GM12878 (cell line): ENCODE measurements around the gene IREB2. TPM values are rescaled to one million over a fixed set of nuclear protein-coding genes. Genes with fewer than 3 reads are reported as not detected.
A peak's percentile ranks its signal among the peaks of the same experiment; 100 is the strongest.

ENCODE experiments used
- ATAC-seq: fragments of 200-7000 bp; cut with Tn5 transposase; 3 replicates; pipeline ENCODE4 v1.9.1; 2020; ENCODE audit warnings: mild to moderate bottlenecking, moderate library complexity
- BruUV-seq: library from RNA; stranded (reverse); fragments of 400-500 nt; replicated peaks from 2 replicates; lab custom pipeline; 2021; lab: Mats Ljungman, UMichigan
- CTCF ChIA-PET: fragments of 300-600 bp; sonication (Branson Sonifier 250); formaldehyde crosslinking; extraction: SDS; loops from one replicate; lab custom pipeline; 2021; ENCODE audit warnings: inconsistent platforms; lab: Yijun Ruan, JAX
- POLR2A ChIA-PET: fragments of 350-600 bp; formaldehyde crosslinking; extraction: SDS; loops from one replicate; lab custom pipeline; 2021; ENCODE audit warnings: inconsistent platforms; lab: Charles Lee
- RAD21 ChIA-PET: fragments of 300-600 bp; sonication (Branson Sonifier 250); formaldehyde crosslinking; loops from one replicate; lab custom pipeline; 2023; ENCODE audit warnings: antibody characterized with exemption; ENCODE audit not compliant: unreplicated experiment; lab: Charles Lee
- SMC1A ChIA-PET: fragments of 300-600 bp; sonication (Branson Sonifier 250); formaldehyde crosslinking; loops from one replicate; lab custom pipeline; 2023; ENCODE audit not compliant: unreplicated experiment, uncharacterized antibody; lab: Charles Lee
- DNase-seq: peaks from one replicate; pipeline ENCODE4 v3.0.0-alpha.2; 2011; ENCODE audit warnings: low read depth, low spot score
- FAIRE-seq: peaks from 3 replicates; lab custom pipeline; 2011; peaks lifted over from hg19 to GRCh38; lab: Jason Lieb, UNC
- H2AFZ ChIP-seq: 2 replicates; pipeline ENCODE4 v1.6.0; 2011; ENCODE audit warnings: low read depth, low read length, control low read depth; ENCODE audit not compliant: control insufficient read depth
- H3K27ac ChIP-seq: 2 replicates; pipeline ENCODE4 v1.5.1; 2011; ENCODE audit warnings: control low read depth; ENCODE audit not compliant: control insufficient read depth, insufficient read depth
- H3K27me3 ChIP-seq, 2 experiments: replicated peaks in 1 of 2; 2 replicates each; pipeline versions ENCODE4 v1.6.0 to v1.6.1; 2011; ENCODE audit warnings: low read length in 1 of 2; ENCODE audit not compliant: control insufficient read depth in 2 of 2, insufficient read depth in 2 of 2
- H3K36me3 ChIP-seq, 2 experiments: 2 replicates each; pipeline ENCODE4 v1.5.1; 2011; ENCODE audit warnings: low read length in 1 of 2; ENCODE audit not compliant: control insufficient read depth in 2 of 2, insufficient read depth in 2 of 2
- H3K4me1 ChIP-seq: 2 replicates; pipeline ENCODE4 v1.6.1; 2011; ENCODE audit warnings: mild to moderate bottlenecking, low read length, moderate library complexity, mixed read lengths; ENCODE audit not compliant: control insufficient read depth, insufficient read depth
- H3K4me2 ChIP-seq: 2 replicates; pipeline ENCODE4 v1.6.0; 2011; ENCODE audit warnings: control low read depth; ENCODE audit not compliant: control insufficient read depth, insufficient read depth
- H3K4me3 ChIP-seq: fragments of 200-600 bp; sonication (generic); 2 replicates; pipeline ENCODE4 v1.5.1; 2016
- H3K79me2 ChIP-seq: 2 replicates; pipeline ENCODE4 v1.6.0; 2011; ENCODE audit warnings: low read length; ENCODE audit not compliant: control insufficient read depth, insufficient read depth
- H3K9ac ChIP-seq: 2 replicates; pipeline ENCODE4 v1.8.0; 2011; ENCODE audit warnings: low read length, control low read depth, mixed read lengths; ENCODE audit not compliant: control insufficient read depth, insufficient read depth
- H3K9me3 ChIP-seq: replicated peaks from 3 replicates; pipeline ENCODE4 v1.5.1; 2011; ENCODE audit warnings: mild to moderate bottlenecking, low read length; ENCODE audit not compliant: control insufficient read depth, insufficient read depth
- H4K20me1 ChIP-seq: 2 replicates; pipeline ENCODE4 v1.6.0; 2011; ENCODE audit not compliant: control insufficient read depth, insufficient read depth
- POLR2AphosphoS2 ChIP-seq: IDR thresholded peaks from 2 replicates; pipeline ENCODE4 v1.6.1; 2011; ENCODE audit warnings: low read depth, mild to moderate bottlenecking, low read length, improper control_type of control experiment, moderate library complexity
- RAD21 ChIP-seq: IDR thresholded peaks from 2 replicates; pipeline ENCODE4 v1.6.1; 2011; ENCODE audit warnings: mild to moderate bottlenecking, low read depth, low read length, moderate library complexity; ENCODE audit not compliant: insufficient read depth
- SUZ12 ChIP-seq: fragments of 200-600 bp; sonication (generic); IDR thresholded peaks from one replicate; pipeline ENCODE4 v1.6.1; 2018; ENCODE audit warnings: antibody characterized with exemption, mild to moderate bottlenecking; ENCODE audit not compliant: unreplicated experiment
- YY1 ChIP-seq: IDR thresholded peaks from 2 replicates; pipeline ENCODE4 v1.6.1; 2011; ENCODE audit warnings: low read depth, mild to moderate bottlenecking, low read length
- ZNF217 ChIP-seq: fragments of 450-650 bp; IDR thresholded peaks from 2 replicates; pipeline ENCODE4 v1.6.1; 2017; ENCODE audit warnings: antibody characterized with exemption, mild to moderate bottlenecking
- ZNF622 ChIP-seq: fragments of 450-650 bp; IDR thresholded peaks from 2 replicates; pipeline ENCODE4 v1.6.1; 2017; ENCODE audit warnings: mild to moderate bottlenecking, inconsistent platforms
- WGBS: methylation state at CpG from one replicate; pipeline ENCODE4 v1.1.6; 2016; ENCODE audit warnings: low lambda C conversion rate; ENCODE audit not compliant: insufficient replicate concordance, insufficient coverage; ENCODE audit errors: missing lambda C conversion rate; 5-methylcytosine and 5-hydroxymethylcytosine counted together
- in situ Hi-C: fragments of 300-500 bp; cut with MboI; formaldehyde crosslinking; loops from 9 replicates; pipeline ENCODE4 v1.14.3; 2018; ENCODE audit warnings: mixed read lengths
- intact Hi-C: fragments of 100-400 bp; cut with micrococcal nuclease; formaldehyde crosslinking; loops from one replicate; pipeline ENCODE4 v1.14.2; 2022; ENCODE audit not compliant: unreplicated experiment
- polyA plus RNA-seq, 11 experiments: library from polyadenylated mRNA; depleted of rRNA in 4 of 11; unstranded in 6 of 11; stranded (reverse) in 5 of 11; fragments of >200 nt; fragmentation: Nextera tagmentation in 4 of 11; fragmentation: Illumina TruSeq in 1 of 11; extraction: Ambion mirVana in 4 of 11; extraction: Trizol in 1 of 11; gene quantifications; 1 replicate in 1 of 11; 2 replicates in 10 of 11; pipeline versions ENCODE4 v1.2.1 to v1.2.3, GENCODE V29; 2011 to 2016; ENCODE audit warnings: inconsistent platforms in 2 of 11, missing spikeins in 2 of 11, low read depth in 1 of 11
- total RNA-seq, 4 experiments: library from RNA; depleted of rRNA in 3 of 4; stranded (reverse); fragments of >200 nt in 3 of 4; fragmentation: Illumina TruSeq in 1 of 4; extraction: Trizol in 1 of 4; gene quantifications; 2 replicates each; pipeline versions ENCODE4 v1.2.1 to v1.2.3, GENCODE V29; 2013 to 2021
- TF ChIP-seq, protein P1 (sequence below): IDR thresholded peaks from 2 replicates; pipeline ENCODE4 v1.6.1; 2012; ENCODE audit warnings: low read depth, low read length, improper control_type of control experiment
- TF ChIP-seq, protein P2 (sequence below): fragments of 450-650 bp; IDR thresholded peaks from 2 replicates; pipeline ENCODE4 v1.6.1; 2017; ENCODE audit warnings: mild to moderate bottlenecking, moderate library complexity
- TF ChIP-seq, protein P3 (sequence below): IDR thresholded peaks from 2 replicates; pipeline ENCODE4 v1.6.1; 2012; ENCODE audit warnings: low read length, inconsistent platforms

IREB2 gene
- total and polyA plus RNA-seq, 10 of the 15 experiments (the other 5 are each of a cell fraction or from before 2014, with no cell fraction given): 13.0 to 52.4 (median 24.4) TPM

DNA sequence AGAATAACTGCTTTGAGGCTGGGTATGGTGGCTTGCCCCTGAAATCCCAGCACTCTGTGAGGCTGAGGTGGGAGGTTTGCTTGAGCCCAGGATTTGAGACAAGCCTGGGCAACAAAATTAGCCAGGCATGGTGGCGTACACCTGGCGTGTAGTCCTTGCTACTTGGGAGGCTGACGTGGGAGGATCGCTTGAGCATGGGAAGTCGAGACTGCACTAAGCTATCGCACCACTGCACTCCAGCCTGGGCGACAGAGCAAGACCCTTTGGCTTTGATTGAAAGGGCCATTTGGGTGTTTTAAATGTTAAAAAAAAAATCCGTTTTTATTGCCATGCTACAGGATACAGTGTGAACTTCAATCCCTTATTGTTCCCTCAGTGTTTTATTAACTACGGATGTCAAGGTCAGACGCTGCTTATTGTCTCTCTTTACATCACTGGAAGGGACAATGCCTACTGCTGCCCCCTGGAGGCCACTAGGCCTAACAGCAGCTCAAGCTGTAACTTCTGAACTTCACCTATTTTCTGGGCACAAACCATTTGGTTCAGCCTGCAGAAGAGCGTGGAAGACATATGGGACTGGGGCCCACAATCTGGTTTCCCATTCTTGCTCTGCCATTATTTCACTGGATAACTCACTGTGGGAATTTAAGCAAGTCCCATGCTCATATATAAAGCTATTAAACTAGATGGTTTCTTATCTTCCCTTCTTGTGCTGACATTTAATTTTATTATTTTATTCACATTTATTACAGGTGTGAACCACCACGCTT, 15.3 kb upstream of the IREB2 start (continued):
- TF ChIP-seq, protein P1, sequence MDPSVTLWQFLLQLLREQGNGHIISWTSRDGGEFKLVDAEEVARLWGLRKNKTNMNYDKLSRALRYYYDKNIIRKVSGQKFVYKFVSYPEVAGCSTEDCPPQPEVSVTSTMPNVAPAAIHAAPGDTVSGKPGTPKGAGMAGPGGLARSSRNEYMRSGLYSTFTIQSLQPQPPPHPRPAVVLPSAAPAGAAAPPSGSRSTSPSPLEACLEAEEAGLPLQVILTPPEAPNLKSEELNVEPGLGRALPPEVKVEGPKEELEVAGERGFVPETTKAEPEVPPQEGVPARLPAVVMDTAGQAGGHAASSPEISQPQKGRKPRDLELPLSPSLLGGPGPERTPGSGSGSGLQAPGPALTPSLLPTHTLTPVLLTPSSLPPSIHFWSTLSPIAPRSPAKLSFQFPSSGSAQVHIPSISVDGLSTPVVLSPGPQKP: no peak
- TF ChIP-seq POLR2AphosphoS2 (no peak), SUZ12 (no peak), ZNF622 (no peak), RAD21 (peak; percentile 69), ZNF217 (no peak), YY1 (peak; percentile 49; the same call in 1 of the 2 replicates)

DNA sequence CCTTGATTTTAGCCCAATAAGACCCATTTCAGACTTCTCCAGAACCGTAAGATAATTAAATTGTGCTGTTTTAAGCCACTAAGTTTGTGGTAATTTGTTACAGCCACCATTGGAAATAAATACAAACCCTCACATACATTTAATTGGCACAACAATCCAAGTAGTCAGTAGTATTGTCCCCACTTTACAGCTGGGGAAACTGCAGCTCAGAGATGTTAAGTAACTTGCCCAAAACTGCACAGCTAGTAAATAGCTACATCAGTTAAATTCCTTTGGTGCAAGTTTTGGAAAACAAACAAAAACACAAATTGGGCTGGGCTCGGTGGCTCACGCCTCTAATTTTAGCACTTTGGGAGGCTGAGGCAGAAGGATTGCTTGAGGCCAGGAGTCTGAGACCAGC, 13.3 kb upstream of the IREB2 start:
- H3K9me3 ChIP-seq: no peaks in the 10 kb centered on the region
- POLR2A ChIA-PET: interaction anchor here (0.5 kb wide), 1 partner anchor 398 kb away, joined by 3 read pairs; no protein-coding TSS in a partner anchor
- H3K4me3 ChIP-seq: no peak overlapping the region
- WGBS: 50% methylated on average over 3 of the region's 3 CpGs
- intact Hi-C loops (loop anchor here (5.0 kb wide), 1 partner anchor 312 kb away; no protein-coding TSS in a partner anchor), in situ Hi-C loops (loop anchor here (5.0 kb wide), 1 partner anchor 312 kb away; no protein-coding TSS in a partner anchor)
- H3K79me2 ChIP-seq: no peaks in the 10 kb centered on the region
- H3K27me3 ChIP-seq: no peaks in the 10 kb centered on the region
- no peak overlapping the region for H3K9ac ChIP-seq
- no peak for FAIRE-seq
- no peaks in the 10 kb centered on the region for H3K4me1 ChIP-seq
- CTCF ChIA-PET: interaction anchor here (0.7 to 10.6 kb wide), 5 partner anchors 14 to 317 kb away, joined by 3 to 175 read pairs (median 3); no protein-coding TSS in a partner anchor
- no TSS peak for BruUV-seq
- RAD21 ChIA-PET: interaction anchor here (1.5 kb wide), 1 partner anchor 108 kb away, joined by 3 read pairs; no protein-coding TSS in a partner anchor
- no peak for DNase-seq
- no peak for ATAC-seq
- H3K36me3 ChIP-seq: no peaks in the 10 kb centered on the region
- no peak overlapping the region for H3K4me2 ChIP-seq
- H2AFZ ChIP-seq: no peak overlapping the region
- no peak overlapping the region for H3K27ac ChIP-seq
- SMC1A ChIA-PET: interaction anchor here (0.7 to 4.4 kb wide), 2 partner anchors 110 to 117 kb away, joined by 3 to 31 read pairs; no protein-coding TSS in a partner anchor
- no peaks in the 10 kb centered on the region for H4K20me1 ChIP-seq
- TF ChIP-seq, protein P2, sequence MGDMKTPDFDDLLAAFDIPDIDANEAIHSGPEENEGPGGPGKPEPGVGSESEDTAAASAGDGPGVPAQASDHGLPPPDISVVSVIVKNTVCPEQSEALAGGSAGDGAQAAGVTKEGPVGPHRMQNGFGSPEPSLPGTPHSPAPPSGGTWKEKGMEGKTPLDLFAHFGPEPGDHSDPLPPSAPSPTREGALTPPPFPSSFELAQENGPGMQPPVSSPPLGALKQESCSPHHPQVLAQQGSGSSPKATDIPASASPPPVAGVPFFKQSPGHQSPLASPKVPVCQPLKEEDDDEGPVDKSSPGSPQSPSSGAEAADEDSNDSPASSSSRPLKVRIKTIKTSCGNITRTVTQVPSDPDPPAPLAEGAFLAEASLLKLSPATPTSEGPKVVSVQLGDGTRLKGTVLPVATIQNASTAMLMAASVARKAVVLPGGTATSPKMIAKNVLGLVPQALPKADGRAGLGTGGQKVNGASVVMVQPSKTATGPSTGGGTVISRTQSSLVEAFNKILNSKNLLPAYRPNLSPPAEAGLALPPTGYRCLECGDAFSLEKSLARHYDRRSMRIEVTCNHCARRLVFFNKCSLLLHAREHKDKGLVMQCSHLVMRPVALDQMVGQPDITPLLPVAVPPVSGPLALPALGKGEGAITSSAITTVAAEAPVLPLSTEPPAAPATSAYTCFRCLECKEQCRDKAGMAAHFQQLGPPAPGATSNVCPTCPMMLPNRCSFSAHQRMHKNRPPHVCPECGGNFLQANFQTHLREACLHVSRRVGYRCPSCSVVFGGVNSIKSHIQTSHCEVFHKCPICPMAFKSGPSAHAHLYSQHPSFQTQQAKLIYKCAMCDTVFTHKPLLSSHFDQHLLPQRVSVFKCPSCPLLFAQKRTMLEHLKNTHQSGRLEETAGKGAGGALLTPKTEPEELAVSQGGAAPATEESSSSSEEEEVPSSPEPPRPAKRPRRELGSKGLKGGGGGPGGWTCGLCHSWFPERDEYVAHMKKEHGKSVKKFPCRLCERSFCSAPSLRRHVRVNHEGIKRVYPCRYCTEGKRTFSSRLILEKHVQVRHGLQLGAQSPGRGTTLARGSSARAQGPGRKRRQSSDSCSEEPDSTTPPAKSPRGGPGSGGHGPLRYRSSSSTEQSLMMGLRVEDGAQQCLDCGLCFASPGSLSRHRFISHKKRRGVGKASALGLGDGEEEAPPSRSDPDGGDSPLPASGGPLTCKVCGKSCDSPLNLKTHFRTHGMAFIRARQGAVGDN: no peak
- no peak for TF ChIP-seq YY1
- TF ChIP-seq, protein P3, sequence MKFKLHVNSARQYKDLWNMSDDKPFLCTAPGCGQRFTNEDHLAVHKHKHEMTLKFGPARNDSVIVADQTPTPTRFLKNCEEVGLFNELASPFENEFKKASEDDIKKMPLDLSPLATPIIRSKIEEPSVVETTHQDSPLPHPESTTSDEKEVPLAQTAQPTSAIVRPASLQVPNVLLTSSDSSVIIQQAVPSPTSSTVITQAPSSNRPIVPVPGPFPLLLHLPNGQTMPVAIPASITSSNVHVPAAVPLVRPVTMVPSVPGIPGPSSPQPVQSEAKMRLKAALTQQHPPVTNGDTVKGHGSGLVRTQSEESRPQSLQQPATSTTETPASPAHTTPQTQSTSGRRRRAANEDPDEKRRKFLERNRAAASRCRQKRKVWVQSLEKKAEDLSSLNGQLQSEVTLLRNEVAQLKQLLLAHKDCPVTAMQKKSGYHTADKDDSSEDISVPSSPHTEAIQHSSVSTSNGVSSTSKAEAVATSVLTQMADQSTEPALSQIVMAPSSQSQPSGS: no peak
